HL-60 (cell line): ENCODE data around the gene MRPS21.

Source experiments
- GABPA ChIP-seq: IDR thresholded peaks from 2 replicates; pipeline ENCODE4 v1.6.1; 2012; ENCODE audit warnings: low read depth
- POLR2AphosphoS5 ChIP-seq: IDR thresholded peaks from 2 replicates; pipeline ENCODE4 v1.6.1; 2012; ENCODE audit warnings: low read depth
- SPI1 ChIP-seq: IDR thresholded peaks from 2 replicates; pipeline ENCODE4 v1.6.1; 2012; ENCODE audit warnings: low read depth, mild to moderate bottlenecking, borderline replicate concordance
- TF ChIP-seq, protein P1 (sequence below): IDR thresholded peaks from one replicate; pipeline ENCODE4 v1.5.1; 2011; ENCODE audit warnings: low read length, control low read depth, inconsistent platforms; ENCODE audit not compliant: insufficient read depth
- TF ChIP-seq, protein P2 (sequence below): IDR thresholded peaks from 2 replicates; pipeline ENCODE4 v1.6.1; 2012; ENCODE audit warnings: low read depth; ENCODE audit not compliant: insufficient replicate concordance

DNA sequence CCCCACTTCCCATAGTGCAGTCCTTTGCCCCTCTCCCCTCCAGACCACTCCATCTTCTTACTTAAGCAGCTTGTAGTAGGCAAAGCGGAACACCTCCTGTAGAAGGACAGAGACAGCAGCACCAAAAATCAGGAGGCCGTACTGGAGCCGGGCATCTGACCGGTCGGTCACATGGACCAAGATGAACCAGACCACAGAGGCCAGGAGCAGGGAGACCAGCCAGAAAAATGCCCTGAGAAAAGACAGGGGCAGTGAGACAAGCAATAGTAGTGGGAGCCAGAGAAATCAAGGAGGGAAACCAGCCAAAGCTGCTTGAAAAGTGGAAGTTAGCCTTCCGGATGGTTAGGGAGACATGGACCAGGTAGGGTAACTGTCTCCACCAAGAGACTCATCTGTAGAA is 25.8 kb upstream of the MRPS21 start:
- TF ChIP-seq, protein P1, sequence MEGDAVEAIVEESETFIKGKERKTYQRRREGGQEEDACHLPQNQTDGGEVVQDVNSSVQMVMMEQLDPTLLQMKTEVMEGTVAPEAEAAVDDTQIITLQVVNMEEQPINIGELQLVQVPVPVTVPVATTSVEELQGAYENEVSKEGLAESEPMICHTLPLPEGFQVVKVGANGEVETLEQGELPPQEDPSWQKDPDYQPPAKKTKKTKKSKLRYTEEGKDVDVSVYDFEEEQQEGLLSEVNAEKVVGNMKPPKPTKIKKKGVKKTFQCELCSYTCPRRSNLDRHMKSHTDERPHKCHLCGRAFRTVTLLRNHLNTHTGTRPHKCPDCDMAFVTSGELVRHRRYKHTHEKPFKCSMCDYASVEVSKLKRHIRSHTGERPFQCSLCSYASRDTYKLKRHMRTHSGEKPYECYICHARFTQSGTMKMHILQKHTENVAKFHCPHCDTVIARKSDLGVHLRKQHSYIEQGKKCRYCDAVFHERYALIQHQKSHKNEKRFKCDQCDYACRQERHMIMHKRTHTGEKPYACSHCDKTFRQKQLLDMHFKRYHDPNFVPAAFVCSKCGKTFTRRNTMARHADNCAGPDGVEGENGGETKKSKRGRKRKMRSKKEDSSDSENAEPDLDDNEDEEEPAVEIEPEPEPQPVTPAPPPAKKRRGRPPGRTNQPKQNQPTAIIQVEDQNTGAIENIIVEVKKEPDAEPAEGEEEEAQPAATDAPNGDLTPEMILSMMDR: no peak
- TF ChIP-seq POLR2AphosphoS5 (no peak), GABPA (no peak), SPI1 (no peak)
- TF ChIP-seq, protein P2, sequence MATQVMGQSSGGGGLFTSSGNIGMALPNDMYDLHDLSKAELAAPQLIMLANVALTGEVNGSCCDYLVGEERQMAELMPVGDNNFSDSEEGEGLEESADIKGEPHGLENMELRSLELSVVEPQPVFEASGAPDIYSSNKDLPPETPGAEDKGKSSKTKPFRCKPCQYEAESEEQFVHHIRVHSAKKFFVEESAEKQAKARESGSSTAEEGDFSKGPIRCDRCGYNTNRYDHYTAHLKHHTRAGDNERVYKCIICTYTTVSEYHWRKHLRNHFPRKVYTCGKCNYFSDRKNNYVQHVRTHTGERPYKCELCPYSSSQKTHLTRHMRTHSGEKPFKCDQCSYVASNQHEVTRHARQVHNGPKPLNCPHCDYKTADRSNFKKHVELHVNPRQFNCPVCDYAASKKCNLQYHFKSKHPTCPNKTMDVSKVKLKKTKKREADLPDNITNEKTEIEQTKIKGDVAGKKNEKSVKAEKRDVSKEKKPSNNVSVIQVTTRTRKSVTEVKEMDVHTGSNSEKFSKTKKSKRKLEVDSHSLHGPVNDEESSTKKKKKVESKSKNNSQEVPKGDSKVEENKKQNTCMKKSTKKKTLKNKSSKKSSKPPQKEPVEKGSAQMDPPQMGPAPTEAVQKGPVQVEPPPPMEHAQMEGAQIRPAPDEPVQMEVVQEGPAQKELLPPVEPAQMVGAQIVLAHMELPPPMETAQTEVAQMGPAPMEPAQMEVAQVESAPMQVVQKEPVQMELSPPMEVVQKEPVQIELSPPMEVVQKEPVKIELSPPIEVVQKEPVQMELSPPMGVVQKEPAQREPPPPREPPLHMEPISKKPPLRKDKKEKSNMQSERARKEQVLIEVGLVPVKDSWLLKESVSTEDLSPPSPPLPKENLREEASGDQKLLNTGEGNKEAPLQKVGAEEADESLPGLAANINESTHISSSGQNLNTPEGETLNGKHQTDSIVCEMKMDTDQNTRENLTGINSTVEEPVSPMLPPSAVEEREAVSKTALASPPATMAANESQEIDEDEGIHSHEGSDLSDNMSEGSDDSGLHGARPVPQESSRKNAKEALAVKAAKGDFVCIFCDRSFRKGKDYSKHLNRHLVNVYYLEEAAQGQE: no peak
